ENCODE results near the gene BEX2. TPM values are rescaled to one million over a fixed set of nuclear protein-coding genes. Genes with fewer than 3 reads are reported as not detected.

Gene BEX2
- total and polyA plus RNA-seq, 4 donors, result 13.9 to 52.5 (median 22.6) TPM

DNA sequence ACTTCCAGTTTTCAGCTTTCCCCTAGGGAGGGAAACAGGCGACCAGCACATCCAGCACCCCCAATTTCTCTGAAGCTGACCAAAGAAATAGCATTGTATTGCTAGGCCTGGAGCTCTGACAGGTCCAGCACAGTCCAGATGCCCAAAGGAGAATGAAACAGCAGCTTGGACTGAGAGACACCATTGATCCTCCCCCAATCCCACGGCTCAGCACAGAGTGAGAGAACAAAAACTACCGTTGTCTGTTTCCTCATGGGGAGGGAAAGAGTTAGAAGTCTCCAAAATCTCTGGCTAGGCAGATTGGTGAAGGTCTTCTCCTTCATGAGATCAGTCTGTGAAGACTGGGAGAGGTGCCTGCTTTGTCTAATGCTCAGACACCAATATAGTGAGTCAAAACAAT is 27.9 kb upstream of the BEX2 start:
- 60 to 86% methylated on average over 3 of the region's 3 CpGs for WGBS, 2 donors
- Histone ChIP-seq H3K9me3 (ENCODE audit: control insufficient read depth in 4 of 4, insufficient read depth in 3 of 4, low read length in 3 of 4) (peaks cover 0 to 2% (median 0%) of the 10 kb centered on the region in 4 donors), H3K4me1 (ENCODE audit: control insufficient read depth in 5 of 5, insufficient read depth in 5 of 5, low read length in 5 of 5) (peaks cover 0 to 2% (median 0%) of the 10 kb centered on the region in 5 donors), H3K27me3 (ENCODE audit: control insufficient read depth in 3 of 3, insufficient read depth in 3 of 3, low read length in 2 of 3) (peaks cover 0 to 32% (median 31%) of the 10 kb centered on the region in 3 donors), H3K9ac (ENCODE audit: insufficient read depth in 1 of 2, low read length in 2 of 2) (no peak overlapping the region), H3K27ac (ENCODE audit: low read depth in 1 of 2, low read length in 1 of 2) (no peak overlapping the region), H3K36me3 (ENCODE audit: control insufficient read depth in 4 of 4, insufficient read depth in 4 of 4, low read length in 4 of 4) (no peaks in the 10 kb centered on the region), H3K4me3 (no peak overlapping the region)
- TF ChIP-seq, protein P1, sequence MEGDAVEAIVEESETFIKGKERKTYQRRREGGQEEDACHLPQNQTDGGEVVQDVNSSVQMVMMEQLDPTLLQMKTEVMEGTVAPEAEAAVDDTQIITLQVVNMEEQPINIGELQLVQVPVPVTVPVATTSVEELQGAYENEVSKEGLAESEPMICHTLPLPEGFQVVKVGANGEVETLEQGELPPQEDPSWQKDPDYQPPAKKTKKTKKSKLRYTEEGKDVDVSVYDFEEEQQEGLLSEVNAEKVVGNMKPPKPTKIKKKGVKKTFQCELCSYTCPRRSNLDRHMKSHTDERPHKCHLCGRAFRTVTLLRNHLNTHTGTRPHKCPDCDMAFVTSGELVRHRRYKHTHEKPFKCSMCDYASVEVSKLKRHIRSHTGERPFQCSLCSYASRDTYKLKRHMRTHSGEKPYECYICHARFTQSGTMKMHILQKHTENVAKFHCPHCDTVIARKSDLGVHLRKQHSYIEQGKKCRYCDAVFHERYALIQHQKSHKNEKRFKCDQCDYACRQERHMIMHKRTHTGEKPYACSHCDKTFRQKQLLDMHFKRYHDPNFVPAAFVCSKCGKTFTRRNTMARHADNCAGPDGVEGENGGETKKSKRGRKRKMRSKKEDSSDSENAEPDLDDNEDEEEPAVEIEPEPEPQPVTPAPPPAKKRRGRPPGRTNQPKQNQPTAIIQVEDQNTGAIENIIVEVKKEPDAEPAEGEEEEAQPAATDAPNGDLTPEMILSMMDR (IDR thresholded peaks at IDR 0.05; ENCODE audit: control extremely low read depth, extremely low read depth), result no peak
- no peak for DNase-seq
- no peak for ATAC-seq (ENCODE audit: insufficient read depth, low FRiP score)

GRCh38 chrX:103330681-103331288 is 20.0 kb upstream of the BEX2 start:
- Histone ChIP-seq H3K9me3 (ENCODE audit: control insufficient read depth in 4 of 4, insufficient read depth in 3 of 4, low read length in 3 of 4) (no peaks in the 10 kb centered on the region), H3K27me3 (ENCODE audit: control insufficient read depth in 3 of 3, insufficient read depth in 3 of 3, low read length in 2 of 3) (peaks cover 0 to 25% (median 21%) of the 10 kb centered on the region in 3 donors), H3K27ac (ENCODE audit: low read depth in 1 of 2, low read length in 1 of 2) (no peak overlapping the region), H3K4me1 (ENCODE audit: control insufficient read depth in 5 of 5, insufficient read depth in 5 of 5, low read length in 5 of 5) (peaks cover 0 to 4% (median 0%) of the 10 kb centered on the region in 5 donors), H3K4me3 (no peak overlapping the region), H3K9ac (ENCODE audit: insufficient read depth in 1 of 2, low read length in 2 of 2) (peak overlapping the region; percentile 21 to 36), H3K36me3 (ENCODE audit: control insufficient read depth in 4 of 4, insufficient read depth in 4 of 4, low read length in 4 of 4) (no peaks in the 10 kb centered on the region)
- peak; percentile 50 to 65 (median 56) for DNase-seq
- 21 to 39% methylated on average over 20 to 21 of the region's 21 CpGs for WGBS, 2 donors
- no peak for ATAC-seq (ENCODE audit: insufficient read depth, low FRiP score)
- TF ChIP-seq, protein P1 (IDR thresholded peaks at IDR 0.05; ENCODE audit: control extremely low read depth, extremely low read depth), result no peak

DNA sequence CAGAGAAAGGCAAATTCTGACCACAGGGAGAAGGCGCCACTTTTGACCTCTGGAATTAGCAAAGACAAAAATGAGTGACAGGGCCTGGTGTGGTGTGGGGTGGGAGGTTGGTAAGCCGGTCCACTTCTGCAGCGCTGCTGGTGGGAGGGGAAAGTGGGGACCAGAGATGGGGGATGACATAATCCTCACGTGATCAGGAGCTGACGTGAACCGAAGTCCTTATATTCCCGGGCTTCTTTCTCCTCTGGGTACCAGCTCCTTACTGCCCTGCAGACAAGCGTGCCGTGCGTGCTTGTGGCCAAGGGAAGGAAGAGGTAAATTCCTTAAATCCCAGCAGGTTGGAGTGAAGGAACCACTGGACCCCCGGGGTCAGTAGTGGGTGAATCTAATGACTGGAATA is 19.2 kb upstream of the BEX2 start, which contains the start of gene TCEAL7:
TSS of gene TCEAL7 (plus strand) at position 249 of the 400 bp plus-strand sequence. CDS start 1,165 bp downstream, outside the sequence.
- Histone ChIP-seq H3K4me3 (no peak within 1 kb of the TSS), H3K9ac (ENCODE audit: insufficient read depth in 1 of 2, low read length in 2 of 2) (peak within 1 kb of the TSS; percentile 21 to 36), H3K27me3 (ENCODE audit: control insufficient read depth in 3 of 3, insufficient read depth in 3 of 3, low read length in 2 of 3) (peaks cover 0 to 26% (median 16%) of the 10 kb centered on the region in 3 donors), H3K9me3 (ENCODE audit: control insufficient read depth in 4 of 4, insufficient read depth in 3 of 4, low read length in 3 of 4) (no peaks in the 10 kb centered on the region), H3K27ac (ENCODE audit: low read depth in 1 of 2, low read length in 1 of 2) (no peak within 1 kb of the TSS), H3K4me1 (ENCODE audit: control insufficient read depth in 5 of 5, insufficient read depth in 5 of 5, low read length in 5 of 5) (peaks cover 0 to 4% (median 0%) of the 10 kb centered on the region in 5 donors), H3K36me3 (ENCODE audit: control insufficient read depth in 4 of 4, insufficient read depth in 4 of 4, low read length in 4 of 4) (no peaks in the 10 kb centered on the region)
- no peak for ATAC-seq (ENCODE audit: insufficient read depth, low FRiP score)
- peak; percentile 60 to 83 (median 71) for DNase-seq
- 36 to 49% methylated on average over 10 to 11 of the region's 11 CpGs for WGBS, 2 donors
- TF ChIP-seq, protein P1 (IDR thresholded peaks at IDR 0.05; ENCODE audit: control extremely low read depth, extremely low read depth), result no peak
